ENCODE results near the gene PGA5.
"Not testable (repeated sequence)": the region's sequence is repeated elsewhere in the genome, so short reads cannot be mapped to it uniquely, and the experiment has no call there.

PGA5 gene
- 0 reads per million in 4 experiments for total RNA-seq

DNA sequence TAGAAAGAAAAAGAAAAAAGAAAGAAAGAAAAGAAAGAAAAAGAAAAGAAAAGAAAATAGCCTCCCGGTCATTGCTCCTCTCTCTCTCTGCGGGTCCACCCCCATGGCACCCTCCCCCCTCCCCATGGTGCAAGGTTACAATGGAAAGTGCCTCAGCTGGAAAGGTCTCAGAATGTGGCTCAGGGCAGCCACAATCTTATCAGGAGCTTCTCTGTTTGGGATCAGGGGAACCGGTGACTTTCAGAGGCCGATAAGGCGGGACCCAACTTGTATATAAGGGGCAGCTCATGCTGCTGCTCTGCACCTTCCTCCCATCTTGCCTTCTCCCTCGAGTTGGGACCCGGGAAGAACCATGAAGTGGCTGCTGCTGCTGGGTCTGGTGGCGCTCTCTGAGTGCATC lies at the start of gene PGA5:
TSS of gene PGA5 (plus strand) at position 301 of the 400 bp plus-strand sequence. CDS start at position 353, 52 bp downstream.
- not testable (repeated sequence) for DNase-seq

DNA sequence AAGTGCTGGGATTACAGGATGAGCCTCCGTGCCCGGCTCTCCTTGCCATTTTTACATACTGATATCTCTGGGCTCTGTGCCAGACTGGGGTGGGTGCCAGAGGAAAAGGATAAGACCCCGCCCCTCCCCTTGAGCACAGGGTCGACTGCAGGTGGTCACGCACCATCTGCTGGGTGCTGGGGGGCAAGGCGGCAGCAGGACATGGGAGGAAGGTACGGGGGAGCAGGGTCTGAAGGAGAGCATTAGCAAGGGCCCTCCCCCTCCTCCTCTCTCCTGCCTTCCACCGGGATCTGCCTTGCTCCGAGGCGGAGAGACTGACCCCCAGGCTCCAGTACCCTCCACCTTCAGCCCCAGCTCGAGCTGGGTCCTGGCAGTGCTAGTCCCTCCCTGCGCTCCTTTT lies 47.4 kb upstream of the PGA5 start:
- DNase-seq = no peak

DNA sequence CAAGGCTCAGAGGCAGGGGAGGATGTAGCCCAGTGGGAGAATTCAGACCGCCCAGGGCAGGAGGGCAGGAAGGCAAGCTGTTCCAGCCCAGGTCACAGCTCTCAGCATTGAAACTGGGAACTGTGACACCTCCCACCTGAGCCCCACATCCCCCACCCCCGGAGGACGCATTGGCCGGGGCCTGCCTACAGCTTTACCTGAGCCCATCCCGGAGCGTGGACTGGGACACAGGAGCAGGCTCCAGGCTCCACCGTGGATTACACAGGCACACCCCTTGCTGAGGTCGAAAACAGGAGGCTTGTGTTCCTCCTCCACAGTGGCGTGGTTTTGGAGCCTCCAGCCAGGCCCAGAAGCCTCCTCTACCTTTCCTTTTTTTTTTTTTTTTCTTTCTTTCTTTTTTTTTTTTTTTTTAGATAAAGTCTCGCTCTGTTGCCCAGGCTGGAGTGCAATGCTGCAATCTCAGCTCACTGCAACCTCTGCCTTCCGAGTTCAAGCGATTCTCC lies 46.8 kb upstream of the PGA5 start:
- DNase-seq = no peak

DNA sequence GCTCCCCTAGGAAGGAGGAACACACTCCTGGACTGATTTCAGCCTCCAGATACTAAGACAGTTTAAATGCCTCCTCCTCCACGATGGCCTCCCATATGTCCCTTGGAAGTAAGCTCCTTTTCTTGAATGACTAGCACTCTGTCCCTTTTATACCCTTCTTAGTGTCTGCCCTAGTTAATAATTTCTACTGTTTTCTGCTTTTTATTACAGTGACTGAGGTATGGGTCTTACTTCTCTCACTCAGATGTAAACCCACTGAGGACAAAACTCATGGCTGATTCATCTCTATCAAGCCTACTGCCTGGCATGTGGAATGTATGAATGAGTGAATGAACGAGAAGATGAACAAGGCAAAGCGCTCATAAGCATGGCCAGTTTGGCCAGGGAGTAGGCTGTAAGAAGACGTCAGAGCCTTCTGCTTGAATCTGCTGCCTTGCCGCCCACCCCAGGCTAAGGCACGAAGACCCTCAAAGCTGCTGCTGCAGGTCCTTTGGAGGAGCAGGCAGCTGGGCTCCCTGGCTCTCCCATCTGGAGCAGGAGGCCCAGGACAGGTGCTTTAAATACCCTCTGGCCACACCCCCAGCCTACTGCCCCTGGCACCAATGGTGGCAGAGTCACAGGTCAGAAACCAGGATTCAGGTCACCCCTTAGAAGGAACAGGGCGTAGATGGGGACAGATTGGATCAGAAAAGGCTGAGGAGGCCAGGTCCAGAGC lies 45.8 kb upstream of the PGA5 start:
- DNase-seq = no peak

DNA sequence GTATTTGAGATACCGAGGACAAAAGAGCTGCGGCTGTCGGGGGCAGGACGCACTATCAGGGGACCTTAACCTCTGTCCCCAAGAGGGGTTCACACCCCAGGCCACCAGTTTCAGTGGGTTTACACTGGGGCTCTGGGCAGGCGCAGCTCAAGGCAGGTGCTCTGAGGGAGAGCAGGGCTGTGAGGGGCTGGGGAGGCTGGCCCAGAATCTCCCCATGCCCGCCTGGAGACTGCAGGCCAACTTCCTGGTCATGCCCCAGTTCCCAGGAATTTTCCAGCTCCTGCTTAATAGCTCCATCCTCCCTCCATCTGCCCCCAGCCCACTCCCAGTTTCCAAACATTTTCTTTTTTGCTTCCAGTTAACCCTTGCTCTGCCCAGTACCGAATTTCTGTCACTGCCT lies 45.3 kb upstream of the PGA5 start:
- no peak for DNase-seq

DNA sequence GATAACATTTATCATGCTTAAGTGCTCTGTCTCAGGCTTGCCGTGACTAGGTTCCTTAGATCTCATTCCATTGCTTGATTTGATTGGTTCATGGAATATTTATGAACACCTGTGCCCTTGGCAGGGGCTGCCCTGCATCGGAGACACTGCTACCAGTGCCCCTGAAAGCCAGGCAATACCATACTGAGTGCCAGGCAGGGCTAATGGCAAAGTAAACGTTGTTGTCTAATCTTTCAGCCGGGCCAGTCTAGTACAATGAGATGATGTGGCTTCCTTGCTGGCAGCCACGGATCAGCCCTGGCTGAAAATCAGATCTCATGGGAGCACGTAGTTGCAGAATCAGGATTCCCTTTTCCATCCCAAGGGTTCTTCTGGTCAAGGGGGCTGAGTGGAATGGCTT lies 42.6 kb upstream of the PGA5 start:
- no peak for DNase-seq

DNA sequence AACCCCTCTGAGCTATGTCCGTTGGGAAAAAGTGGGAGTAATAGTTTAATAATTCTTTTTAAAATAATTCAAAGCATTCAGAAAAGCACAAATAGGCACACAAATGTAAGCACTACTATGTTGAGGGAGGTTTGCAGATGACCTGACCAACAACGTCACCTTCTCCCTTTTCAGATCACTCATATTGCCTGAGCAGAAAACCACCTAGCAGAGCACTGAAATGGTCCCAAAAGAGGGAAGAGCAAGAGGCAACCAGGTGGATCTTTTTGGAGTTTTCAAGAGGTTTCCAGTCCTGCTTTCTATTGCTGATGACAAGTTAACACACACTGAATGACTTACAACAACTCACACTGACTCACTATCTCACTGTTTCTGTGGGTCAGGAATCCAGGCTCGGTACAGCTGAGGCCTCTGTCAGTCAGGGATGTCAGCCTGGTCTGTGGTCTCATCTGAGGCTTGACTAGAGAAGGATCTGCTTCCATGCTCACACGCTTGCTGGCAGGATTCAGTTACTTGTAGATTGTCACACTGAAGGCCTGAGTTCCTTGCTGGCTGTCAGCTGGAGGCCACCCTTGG lies 41.9 kb upstream of the PGA5 start:
- no peak for DNase-seq

DNA sequence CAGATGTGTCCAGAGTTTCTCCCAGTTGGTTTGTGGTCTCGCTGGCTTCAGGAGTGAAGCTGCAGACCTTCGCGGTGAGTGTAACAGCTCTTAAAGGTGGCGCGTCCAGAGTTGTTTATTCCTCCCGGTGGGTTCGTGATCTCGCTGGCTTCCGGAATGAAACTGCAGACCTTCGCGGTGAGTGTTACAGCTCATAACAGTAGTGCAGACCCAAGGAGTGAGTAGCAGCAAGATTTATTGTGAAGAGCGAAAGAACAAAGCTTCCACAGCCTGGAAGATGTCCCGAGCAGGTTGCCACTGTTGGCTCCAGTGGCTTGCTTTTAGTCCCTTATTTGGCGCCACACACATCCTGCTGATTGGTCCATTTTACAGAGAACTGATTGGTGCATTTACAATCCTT lies 39.5 kb upstream of the PGA5 start:
- no peak for DNase-seq

DNA sequence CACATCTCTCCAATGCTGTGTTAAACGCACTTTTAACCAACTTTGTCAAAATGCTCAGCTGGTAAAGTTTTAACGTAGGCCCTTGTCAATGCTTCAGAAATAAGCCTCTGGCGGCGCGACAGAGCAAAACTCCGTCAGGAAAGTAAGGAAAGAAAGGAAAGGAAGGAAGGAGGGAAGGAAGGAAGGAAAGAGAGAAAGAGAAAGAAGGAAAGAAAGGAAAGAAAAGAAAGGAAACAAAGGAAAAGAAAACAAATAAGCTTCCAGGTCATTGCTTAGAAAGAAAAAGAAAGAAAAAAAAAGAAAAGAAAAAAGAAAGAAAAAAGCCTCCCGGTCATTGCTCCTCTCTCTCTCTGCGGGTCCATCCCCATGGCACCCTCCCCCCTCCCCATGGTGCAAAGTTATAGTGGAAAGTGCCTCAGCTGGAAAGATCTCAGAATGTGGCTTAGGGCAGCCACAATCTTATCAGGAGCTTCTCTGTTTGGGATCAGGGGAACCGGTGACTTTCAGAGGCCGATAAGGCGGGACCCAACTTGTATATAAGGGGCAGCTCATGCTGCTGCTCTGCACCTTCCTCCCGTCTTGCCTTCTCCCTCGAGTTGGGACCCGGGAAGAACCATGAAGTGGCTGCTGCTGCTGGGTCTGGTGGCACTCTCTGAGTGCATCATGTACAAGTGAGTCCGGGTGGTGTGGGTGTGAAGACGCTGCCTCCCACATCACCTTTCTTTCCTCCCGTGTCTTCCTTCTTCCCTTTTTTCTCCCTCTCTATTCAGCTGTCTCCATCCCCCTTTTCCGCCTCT lies 37.8 kb upstream of the PGA5 start, which contains the start of gene PGA3:
TSS of gene PGA3 (plus strand) at position 566 of the 797 bp plus-strand sequence. CDS start at position 616, 50 bp downstream.
- not testable (repeated sequence) for DNase-seq

DNA sequence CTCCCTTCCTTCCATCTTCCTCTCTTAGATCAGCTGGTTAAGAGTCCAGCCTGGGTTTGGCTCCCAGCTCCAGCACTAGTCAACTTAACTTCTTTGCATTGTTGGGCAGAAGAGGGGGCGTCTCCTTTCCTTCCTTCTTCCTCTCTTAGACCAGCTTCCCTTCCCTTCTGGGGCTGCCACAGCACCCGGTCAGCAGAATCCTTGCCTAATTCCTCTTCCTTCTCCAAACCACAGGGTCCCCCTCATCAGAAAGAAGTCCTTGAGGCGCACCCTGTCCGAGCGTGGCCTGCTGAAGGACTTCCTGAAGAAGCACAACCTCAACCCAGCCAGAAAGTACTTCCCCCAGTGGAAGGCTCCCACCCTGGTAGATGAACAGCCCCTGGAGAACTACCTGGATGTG lies 37.1 kb upstream of the PGA5 start:
- not testable (repeated sequence) for DNase-seq

DNA sequence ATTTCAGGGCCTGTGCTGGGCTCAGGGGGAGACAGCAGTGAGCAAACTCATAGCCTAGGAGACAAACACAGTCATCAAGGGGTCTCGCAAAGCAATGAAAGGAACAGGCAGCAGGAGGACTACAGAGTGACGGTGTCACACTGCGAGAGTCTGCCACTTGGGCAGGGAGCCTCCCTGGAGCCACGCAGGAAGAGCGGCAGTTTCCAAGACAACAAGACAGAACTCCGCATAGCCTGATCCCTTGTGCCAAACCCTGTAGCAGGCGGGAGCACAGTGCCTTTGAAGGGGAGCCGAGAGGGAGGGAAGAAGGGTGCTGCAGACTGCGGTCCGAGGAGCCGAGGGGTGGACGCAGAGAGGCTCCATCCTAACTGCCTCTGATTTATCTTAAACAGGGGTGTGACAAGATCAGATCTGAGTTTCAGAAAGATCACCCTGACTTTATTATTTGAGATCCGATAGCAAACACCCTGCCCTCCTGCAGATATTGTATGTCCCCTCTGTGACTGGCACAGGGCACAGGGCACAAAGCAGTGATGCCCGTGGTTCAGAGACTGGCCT lies 36.4 kb upstream of the PGA5 start:
- not testable (repeated sequence) for DNase-seq

DNA sequence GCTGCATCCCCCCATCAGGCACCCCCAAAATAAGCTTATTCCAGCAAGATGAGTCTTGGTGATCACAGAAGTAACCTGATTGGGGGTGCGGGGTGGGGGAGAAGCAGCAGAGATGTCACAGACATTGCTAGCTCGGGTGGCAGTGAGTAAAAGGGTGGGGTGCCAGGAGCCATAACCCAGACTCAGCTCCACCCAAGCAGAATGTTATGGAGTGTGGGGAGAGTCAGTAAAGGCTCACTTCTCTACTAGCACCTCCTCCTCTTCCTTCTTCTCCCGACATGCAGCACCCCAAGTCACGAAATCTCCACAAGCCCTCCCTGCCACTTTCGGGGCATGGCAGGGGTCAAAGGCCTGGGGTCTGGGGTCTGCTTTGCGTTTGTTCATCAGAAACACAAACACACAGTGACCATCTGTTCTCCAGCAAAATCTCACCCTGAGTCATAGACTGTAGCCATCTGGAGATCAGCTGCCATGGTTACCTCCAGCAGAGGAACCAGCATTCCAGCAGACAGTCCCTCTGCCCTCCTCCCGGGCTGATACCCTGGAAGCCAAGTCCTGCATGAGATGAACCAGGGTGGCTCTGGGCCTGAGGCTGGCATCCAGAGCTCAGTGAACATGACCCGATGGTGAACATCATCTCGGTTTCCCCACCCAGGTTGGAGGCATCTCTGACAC lies 33.2 kb upstream of the PGA5 start:
- not testable (repeated sequence) for DNase-seq

DNA sequence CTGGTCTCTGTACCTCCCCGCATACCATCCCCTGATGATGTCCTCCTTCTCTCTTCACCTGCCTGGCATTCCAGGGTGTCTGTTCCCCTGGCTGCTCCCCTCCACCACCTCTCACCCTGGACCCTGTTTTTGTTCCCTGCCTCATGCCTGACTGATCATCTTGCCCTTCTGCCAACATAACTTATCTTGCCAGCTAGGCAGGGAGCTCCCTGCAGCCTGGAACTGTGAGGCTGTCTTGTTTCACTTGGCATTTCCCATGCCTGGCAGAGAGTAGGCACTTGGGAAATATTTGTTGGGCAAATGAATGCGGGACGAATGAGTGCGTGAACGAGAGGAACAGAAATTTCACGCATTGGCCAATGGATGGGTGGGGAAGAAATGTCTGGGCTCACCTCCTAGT lies 30.3 kb upstream of the PGA5 start:
- not testable (repeated sequence) for DNase-seq

DNA sequence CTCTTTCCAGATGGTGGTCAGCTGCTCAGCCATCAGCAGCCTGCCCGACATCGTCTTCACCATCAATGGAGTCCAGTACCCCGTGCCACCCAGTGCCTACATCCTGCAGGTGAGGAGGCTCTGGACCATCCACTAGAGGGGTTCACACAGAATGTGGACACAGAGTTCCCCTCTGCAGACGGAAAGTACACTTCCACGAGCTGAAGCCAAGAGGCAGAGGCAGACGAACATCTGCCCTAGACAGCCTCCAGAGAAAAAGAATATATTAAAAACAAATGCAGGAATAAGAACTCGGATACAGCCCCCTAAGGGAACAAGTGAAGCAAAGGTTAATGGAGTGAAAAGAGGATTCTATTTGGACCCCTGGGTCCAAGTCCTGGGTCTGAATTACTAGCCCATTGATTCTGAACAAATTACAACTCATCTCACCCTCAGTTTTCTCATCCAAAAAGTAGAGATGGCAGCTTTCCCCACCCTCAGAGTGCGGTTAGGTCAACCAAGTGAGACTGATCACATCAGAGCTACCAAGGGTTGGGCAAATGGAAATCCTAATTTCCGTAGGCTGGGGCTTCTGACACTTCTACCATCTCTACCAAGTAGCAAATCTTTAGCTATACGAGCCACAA lies 29.5 kb upstream of the PGA5 start:
- DNase-seq = not testable (repeated sequence)

DNA sequence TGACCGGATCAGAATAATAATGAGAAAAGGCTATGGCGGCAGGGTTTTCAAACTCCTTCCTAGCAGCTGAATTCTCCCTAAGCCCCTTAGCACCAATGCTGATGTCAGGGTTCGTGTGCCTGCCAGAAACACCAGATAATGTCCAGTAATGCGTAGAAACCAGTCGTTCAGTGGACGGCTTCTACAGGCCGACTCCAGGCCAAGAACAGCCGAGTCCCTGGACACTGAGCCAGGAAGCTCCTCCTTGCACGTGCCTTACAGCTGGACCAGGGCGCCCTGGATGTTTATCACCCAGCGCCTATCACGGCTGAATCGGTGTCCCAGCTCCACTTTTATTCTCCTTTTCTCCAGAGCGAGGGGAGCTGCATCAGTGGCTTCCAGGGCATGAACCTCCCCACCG lies 28.8 kb upstream of the PGA5 start:
- DNase-seq = not testable (repeated sequence)

DNA sequence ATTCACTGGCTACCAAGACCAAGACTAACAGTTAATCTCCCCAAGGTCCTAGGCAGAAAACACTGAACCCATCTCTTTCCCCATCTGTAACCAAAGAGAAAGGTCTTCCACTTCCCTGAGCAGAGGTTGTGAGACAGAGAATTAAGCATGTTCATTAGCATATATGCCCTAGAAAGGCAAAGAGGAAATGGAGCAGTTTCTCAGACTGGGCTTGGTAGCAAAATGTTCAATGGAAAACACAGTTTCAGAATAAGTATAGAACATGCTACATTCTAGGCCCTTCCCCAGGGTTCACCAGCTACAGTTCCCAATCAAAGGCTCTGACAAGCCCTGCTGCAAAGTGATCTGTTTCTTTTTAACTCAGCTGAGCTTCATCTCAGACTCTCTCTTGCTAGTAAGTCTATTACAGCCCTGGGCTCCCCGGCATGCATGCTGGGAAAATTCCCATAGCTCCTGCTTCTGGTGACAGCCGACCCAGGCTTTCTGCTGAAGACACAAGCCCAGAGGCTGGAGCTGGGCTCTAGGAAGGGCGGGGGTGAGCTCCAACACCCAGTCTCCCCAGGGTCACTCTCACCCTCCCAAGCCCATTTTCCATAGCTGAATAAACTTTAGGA lies 27.2 kb upstream of the PGA5 start:
- DNase-seq = not testable (repeated sequence)

DNA sequence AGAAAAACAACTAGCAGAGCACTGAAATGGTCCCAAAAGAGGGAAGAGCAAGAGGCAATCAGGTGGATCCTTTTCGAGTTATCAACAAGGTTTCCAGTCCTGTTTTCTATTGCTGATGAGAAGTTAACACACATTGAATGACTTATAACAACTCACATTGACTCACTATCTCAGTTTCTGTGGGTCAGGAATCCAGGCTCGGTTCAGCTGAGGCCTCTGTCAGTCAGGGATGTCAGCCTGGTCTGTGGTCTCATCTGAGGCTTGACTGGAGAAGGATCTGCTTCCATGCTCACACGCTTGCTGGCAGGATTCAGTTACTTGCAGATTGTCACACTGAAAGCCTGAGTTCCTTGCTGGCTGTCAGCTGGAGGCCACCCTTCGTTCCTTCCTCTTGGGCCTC lies 22.7 kb upstream of the PGA5 start:
- not testable (repeated sequence) for DNase-seq

DNA sequence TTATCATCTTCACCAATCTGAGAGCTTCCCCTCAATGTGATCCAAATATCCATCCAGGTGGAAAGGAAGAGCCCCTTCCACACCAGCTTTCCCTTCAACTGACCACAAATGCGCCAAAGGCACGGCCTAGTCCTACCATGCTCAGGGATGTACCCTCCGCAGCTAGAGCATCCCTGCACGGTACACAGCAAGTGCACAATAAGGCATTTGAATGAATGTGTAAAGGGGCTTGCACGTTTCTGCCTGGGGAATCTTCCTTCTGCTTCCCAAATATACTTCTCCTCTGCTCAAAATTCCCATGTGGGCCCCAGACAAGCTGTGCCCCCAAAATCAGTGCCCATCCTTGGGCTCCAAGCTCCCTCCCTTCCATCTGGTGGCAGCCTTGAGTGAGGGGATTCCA lies 22.0 kb upstream of the PGA5 start:
- DNase-seq = not testable (repeated sequence)

DNA sequence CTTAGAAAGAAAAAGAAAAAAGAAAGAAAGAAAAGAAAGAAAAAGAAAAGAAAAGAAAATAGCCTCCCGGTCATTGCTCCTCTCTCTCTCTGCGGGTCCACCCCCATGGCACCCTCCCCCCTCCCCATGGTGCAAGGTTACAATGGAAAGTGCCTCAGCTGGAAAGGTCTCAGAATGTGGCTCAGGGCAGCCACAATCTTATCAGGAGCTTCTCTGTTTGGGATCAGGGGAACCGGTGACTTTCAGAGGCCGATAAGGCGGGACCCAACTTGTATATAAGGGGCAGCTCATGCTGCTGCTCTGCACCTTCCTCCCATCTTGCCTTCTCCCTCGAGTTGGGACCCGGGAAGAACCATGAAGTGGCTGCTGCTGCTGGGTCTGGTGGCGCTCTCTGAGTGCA lies 18.9 kb upstream of the PGA5 start, which contains the start of gene PGA4:
TSS of gene PGA4 (plus strand) at position 301 of the 400 bp plus-strand sequence. CDS start at position 355, 54 bp downstream.
- not testable (repeated sequence) for DNase-seq

DNA sequence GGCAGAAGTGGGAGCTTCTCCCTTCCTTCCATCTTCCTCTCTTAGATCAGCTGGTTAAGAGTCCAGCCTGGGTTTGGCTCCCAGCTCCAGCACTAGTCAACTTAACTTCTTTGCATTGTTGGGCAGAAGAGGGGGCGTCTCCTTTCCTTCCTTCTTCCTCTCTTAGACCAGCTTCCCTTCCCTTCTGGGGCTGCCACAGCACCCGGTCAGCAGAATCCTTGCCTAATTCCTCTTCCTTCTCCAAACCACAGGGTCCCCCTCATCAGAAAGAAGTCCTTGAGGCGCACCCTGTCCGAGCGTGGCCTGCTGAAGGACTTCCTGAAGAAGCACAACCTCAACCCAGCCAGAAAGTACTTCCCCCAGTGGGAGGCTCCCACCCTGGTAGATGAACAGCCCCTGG lies 18.3 kb upstream of the PGA5 start:
- DNase-seq = not testable (repeated sequence)

DNA sequence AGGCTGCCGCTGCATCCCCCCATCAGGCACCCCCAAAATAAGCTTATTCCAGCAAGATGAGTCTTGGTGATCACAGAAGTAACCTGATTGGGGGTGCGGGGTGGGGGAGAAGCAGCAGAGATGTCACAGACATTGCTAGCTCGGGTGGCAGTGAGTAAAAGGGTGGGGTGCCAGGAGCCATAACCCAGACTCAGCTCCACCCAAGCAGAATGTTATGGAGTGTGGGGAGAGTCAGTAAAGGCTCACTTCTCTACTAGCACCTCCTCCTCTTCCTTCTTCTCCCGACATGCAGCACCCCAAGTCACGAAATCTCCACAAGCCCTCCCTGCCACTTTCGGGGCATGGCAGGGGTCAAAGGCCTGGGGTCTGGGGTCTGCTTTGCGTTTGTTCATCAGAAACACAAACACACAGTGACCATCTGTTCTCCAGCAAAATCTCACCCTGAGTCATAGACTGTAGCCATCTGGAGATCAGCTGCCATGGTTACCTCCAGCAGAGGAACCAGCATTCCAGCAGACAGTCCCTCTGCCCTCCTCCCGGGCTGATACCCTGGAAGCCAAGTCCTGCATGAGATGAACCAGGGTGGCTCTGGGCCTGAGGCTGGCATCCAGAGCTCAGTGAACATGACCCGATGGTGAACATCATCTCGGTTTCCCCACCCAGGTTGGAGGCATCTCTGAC lies 14.4 kb upstream of the PGA5 start:
- not testable (repeated sequence) for DNase-seq

All from effector CD8-positive, alpha-beta T cell (primary cell).